ENCODE measurements around the gene STPG1. TPM values are rescaled to one million over a fixed set of nuclear protein-coding genes. Genes with fewer than 3 reads are reported as not detected.
A peak's percentile ranks its signal among the peaks of the same experiment; 100 is the strongest.

STPG1 gene
- total RNA-seq, 1 experiment from 2014 or later, result 12.8 TPM

DNA sequence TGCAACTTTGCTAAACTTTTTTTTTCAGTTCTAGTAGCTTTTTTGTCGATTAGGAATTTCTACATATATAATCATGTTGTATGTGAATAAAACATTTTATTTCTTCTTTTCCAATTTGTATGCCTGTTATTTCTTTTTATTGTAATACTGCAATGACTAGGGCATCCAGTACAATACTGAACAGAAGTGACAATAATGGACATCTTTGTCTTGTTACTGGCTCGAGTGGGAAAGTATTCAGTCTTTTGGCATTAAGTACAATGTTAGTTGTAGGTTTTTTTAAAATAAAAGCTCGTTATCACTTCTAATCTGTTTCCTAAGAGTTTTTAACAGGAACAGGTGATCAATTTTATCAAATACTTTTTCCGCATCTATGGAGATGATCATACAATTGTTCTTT is 9.8 kb downstream of the STPG1 start:
- DNase-seq (ENCODE audit: low spot score) (no peak), ATAC-seq (no peak)
- Mint-ChIP-seq H3K9me3 (peaks cover 5% of the 10 kb centered on the region), H3K27me3 (ENCODE audit: low read depth) (no peaks in the 10 kb centered on the region), H3K4me3 (no peak overlapping the region), H3K4me1 (no peaks in the 10 kb centered on the region), H3K27ac (no peak overlapping the region), H3K36me3 (peaks cover 3% of the 10 kb centered on the region; the same call in 1 of the 2 replicates)
- TF ChIP-seq SP1 (CRISPR knock-in tag; conservative IDR thresholded peaks at IDR 0.05) (no peak), CREM (CRISPR knock-in tag; IDR thresholded peaks at IDR 0.05) (no peak), ZNF219 (CRISPR knock-in tag; IDR thresholded peaks at IDR 0.05; ENCODE audit: borderline replicate concordance) (no peak), GRHL2 (CRISPR knock-in tag; IDR thresholded peaks at IDR 0.05; ENCODE audit: insufficient replicate concordance, severe bottlenecking) (no peak), ZNF263 (CRISPR knock-in tag; IDR thresholded peaks at IDR 0.05; ENCODE audit: low read depth) (no peak), SMAD3 (CRISPR knock-in tag; IDR thresholded peaks at IDR 0.05; ENCODE audit: borderline replicate concordance) (no peak), RORB (CRISPR knock-in tag; IDR thresholded peaks at IDR 0.05) (no peak), CREB1 (CRISPR knock-in tag; IDR thresholded peaks at IDR 0.05) (no peak), ZNF425 (CRISPR knock-in tag; conservative IDR thresholded peaks at IDR 0.05) (no peak), OVOL2 (CRISPR knock-in tag; IDR thresholded peaks at IDR 0.05; ENCODE audit: borderline replicate concordance) (no peak)
- ChIA-PET CTCF (interaction anchor here (1.1 to 1.8 kb wide), 5 partner anchors 11 to 202 kb away, joined by 3 to 8 read pairs (median 4); partner anchors contain the start of gene NIPAL3), POLR2A (no interaction called here)

DNA sequence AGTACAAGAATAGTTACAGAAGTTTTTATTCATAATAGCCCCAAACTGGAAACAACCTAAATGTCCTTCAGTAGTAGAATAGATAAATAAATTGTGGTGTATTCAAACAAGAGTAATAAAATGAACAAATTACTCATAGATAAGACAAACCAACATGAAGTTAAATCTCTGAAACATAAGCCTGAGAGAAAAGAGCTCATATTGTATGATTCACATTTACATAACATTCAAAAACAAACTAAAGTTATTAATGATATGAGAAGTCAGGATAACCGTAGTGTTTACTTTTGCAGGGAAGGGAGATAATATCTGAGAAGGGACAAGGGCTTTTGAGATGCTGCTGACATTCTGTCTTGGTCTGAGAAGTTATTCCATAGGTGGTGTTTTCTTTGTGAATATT is 13.5 kb downstream of the STPG1 start:
- Mint-ChIP-seq H3K27me3 (ENCODE audit: low read depth) (no peaks in the 10 kb centered on the region), H3K4me3 (no peak overlapping the region), H3K36me3 (peaks cover 3% of the 10 kb centered on the region; the same call in 1 of the 2 replicates), H3K4me1 (no peaks in the 10 kb centered on the region), H3K9me3 (no peaks in the 10 kb centered on the region), H3K27ac (no peak overlapping the region)
- DNase-seq (ENCODE audit: low spot score), result no peak
- POLR2A ChIA-PET, result no interaction called here
- CTCF ChIA-PET, result no interaction called here
- TF ChIP-seq, protein P1, sequence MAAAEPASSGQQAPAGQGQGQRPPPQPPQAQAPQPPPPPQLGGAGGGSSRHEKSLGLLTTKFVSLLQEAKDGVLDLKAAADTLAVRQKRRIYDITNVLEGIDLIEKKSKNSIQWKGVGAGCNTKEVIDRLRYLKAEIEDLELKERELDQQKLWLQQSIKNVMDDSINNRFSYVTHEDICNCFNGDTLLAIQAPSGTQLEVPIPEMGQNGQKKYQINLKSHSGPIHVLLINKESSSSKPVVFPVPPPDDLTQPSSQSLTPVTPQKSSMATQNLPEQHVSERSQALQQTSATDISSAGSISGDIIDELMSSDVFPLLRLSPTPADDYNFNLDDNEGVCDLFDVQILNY (CRISPR knock-in tag; IDR thresholded peaks at IDR 0.05), result no peak
- no peak for TF ChIP-seq RELA (CRISPR knock-in tag; IDR thresholded peaks at IDR 0.05; ENCODE audit: borderline replicate concordance)
- no peak for TF ChIP-seq FOXJ3 (CRISPR knock-in tag; IDR thresholded peaks at IDR 0.05; ENCODE audit: borderline replicate concordance)
- no peak for TF ChIP-seq GRHL2 (CRISPR knock-in tag; IDR thresholded peaks at IDR 0.05; ENCODE audit: insufficient replicate concordance, severe bottlenecking)
- no peak for TF ChIP-seq MLX (CRISPR knock-in tag; IDR thresholded peaks at IDR 0.05)
- no peak for TF ChIP-seq OVOL2 (CRISPR knock-in tag; IDR thresholded peaks at IDR 0.05; ENCODE audit: borderline replicate concordance)
- ATAC-seq, result no peak

DNA sequence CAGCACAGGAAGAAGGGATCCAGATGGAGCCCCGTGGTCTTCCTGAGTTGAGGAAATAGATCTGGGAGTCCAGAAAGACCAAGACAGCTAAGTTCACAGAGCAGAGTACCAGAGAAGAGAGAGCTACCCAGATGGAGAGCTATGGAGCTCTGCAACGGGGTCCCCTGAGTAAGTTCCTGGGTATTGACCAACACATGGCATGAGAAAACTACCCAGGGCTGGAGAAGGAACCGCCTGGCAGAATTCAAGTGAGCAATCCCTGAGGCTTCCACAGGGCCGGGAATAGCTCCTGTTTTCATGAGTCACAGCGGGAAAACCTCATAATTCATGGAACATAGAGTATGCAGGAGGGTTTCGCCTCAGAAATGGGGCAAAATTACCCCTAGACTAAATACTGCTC is 19.7 kb downstream of the STPG1 start:
- no peaks in the 10 kb centered on the region for H3K36me3 Mint-ChIP-seq
- peak overlapping the region; percentile 78 for H3K27ac Mint-ChIP-seq
- H3K4me1 Mint-ChIP-seq, result peaks cover 34% of the 10 kb centered on the region
- DNase-seq (ENCODE audit: low spot score) (no peak), ATAC-seq (no peak)
- H3K9me3 Mint-ChIP-seq, result no peaks in the 10 kb centered on the region
- ChIA-PET POLR2A (no interaction called here), CTCF (interaction anchor here (0.6 to 6.7 kb wide), 19 partner anchors 11 to 323 kb away, joined by 3 to 465 read pairs (median 5); partner anchors contain the start of genes GRHL3, IFNLR1, NIPAL3 and STPG1)
- H3K4me3 Mint-ChIP-seq, result no peak overlapping the region
- no peaks in the 10 kb centered on the region for H3K27me3 Mint-ChIP-seq (ENCODE audit: low read depth)
- TF ChIP-seq, protein P2, sequence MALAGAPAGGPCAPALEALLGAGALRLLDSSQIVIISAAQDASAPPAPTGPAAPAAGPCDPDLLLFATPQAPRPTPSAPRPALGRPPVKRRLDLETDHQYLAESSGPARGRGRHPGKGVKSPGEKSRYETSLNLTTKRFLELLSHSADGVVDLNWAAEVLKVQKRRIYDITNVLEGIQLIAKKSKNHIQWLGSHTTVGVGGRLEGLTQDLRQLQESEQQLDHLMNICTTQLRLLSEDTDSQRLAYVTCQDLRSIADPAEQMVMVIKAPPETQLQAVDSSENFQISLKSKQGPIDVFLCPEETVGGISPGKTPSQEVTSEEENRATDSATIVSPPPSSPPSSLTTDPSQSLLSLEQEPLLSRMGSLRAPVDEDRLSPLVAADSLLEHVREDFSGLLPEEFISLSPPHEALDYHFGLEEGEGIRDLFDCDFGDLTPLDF (CRISPR knock-in tag; IDR thresholded peaks at IDR 0.05), result no peak
- TF ChIP-seq ZNF416 (CRISPR knock-in tag; IDR thresholded peaks at IDR 0.05) (no peak), ZNF121 (CRISPR knock-in tag; IDR thresholded peaks at IDR 0.05) (no peak), CBFB (CRISPR knock-in tag; IDR thresholded peaks at IDR 0.05; ENCODE audit: low read depth) (no peak), ESRRA (CRISPR knock-in tag; IDR thresholded peaks at IDR 0.05; ENCODE audit: borderline replicate concordance) (no peak), NR2C2 (CRISPR knock-in tag; IDR thresholded peaks at IDR 0.05) (no peak), NR3C1 (CRISPR knock-in tag; conservative IDR thresholded peaks at IDR 0.05; ENCODE audit: low read depth) (no peak), ZMAT4 (CRISPR knock-in tag; IDR thresholded peaks at IDR 0.05) (no peak), ETV6 (CRISPR knock-in tag; IDR thresholded peaks at IDR 0.05) (no peak), TEAD4 (CRISPR knock-in tag; IDR thresholded peaks at IDR 0.05) (no peak), FOXP1 (CRISPR knock-in tag; IDR thresholded peaks at IDR 0.05; ENCODE audit: borderline replicate concordance) (no peak), SMAD4 (CRISPR knock-in tag; IDR thresholded peaks at IDR 0.05) (no peak), ZNF396 (CRISPR knock-in tag; IDR thresholded peaks at IDR 0.05; ENCODE audit: borderline replicate concordance) (no peak), RORB (CRISPR knock-in tag; IDR thresholded peaks at IDR 0.05) (no peak), MLX (CRISPR knock-in tag; IDR thresholded peaks at IDR 0.05) (no peak)
- TF ChIP-seq, protein P1 (CRISPR knock-in tag; IDR thresholded peaks at IDR 0.05), result no peak

All from WTC11 (cell line).